H9 (cell line): Measurements from ENCODE around the gene TRAFD1. TPM values are rescaled to one million over a fixed set of nuclear protein-coding genes. Genes with fewer than 3 reads are reported as not detected.

Source experiments
- DNase-seq: peaks from one replicate; pipeline ENCODE4 v3.0.0-alpha.2; 2017
- H2AFZ ChIP-seq: one replicate; pipeline ENCODE4 v1.6.1; 2013; ENCODE audit warnings: mild to moderate bottlenecking, low read length, control low read depth, moderate library complexity
- H2AK5ac ChIP-seq: 2 replicates; pipeline ENCODE4 v1.6.1; 2013; ENCODE audit warnings: low read length, control low read depth, mixed read lengths; ENCODE audit not compliant: insufficient read length
- H2BK120ac ChIP-seq: one replicate; pipeline ENCODE4 v1.6.1; 2013; ENCODE audit warnings: low read depth, mild to moderate bottlenecking, low read length, control low read depth, inconsistent platforms; ENCODE audit not compliant: poor library complexity, severe bottlenecking
- H2BK12ac ChIP-seq: 2 replicates; pipeline ENCODE4 v1.6.1; 2013; ENCODE audit warnings: low read length, control low read depth, mixed read lengths, low read depth; ENCODE audit not compliant: insufficient read length
- H2BK15ac ChIP-seq: 2 replicates; pipeline ENCODE4 v1.6.1; 2013; ENCODE audit warnings: low read depth, low read length, control low read depth
- H2BK20ac ChIP-seq: one replicate; pipeline ENCODE4 v1.6.1; 2013; ENCODE audit warnings: low read depth, mild to moderate bottlenecking, low read length, control low read depth, inconsistent platforms; ENCODE audit not compliant: poor library complexity, severe bottlenecking
- H2BK5ac ChIP-seq: 2 replicates; pipeline ENCODE4 v1.6.1; 2013; ENCODE audit warnings: low read length, control low read depth, mixed read lengths; ENCODE audit not compliant: insufficient read length
- H3K14ac ChIP-seq: 2 replicates; pipeline ENCODE4 v1.6.1; 2013; ENCODE audit warnings: low read length, control low read depth; ENCODE audit not compliant: insufficient read depth
- H3K18ac ChIP-seq: 2 replicates; pipeline ENCODE4 v1.6.1; 2013; ENCODE audit warnings: low read depth, mild to moderate bottlenecking, mixed read lengths, low read length, control low read depth; ENCODE audit not compliant: insufficient read length
- H3K23ac ChIP-seq: 2 replicates; pipeline ENCODE4 v1.6.1; 2013; ENCODE audit warnings: low read length, control low read depth, mixed read lengths, low read depth; ENCODE audit not compliant: insufficient read length
- H3K23me2 ChIP-seq: 2 replicates; pipeline ENCODE4 v1.6.1; 2013; ENCODE audit warnings: low read depth, mild to moderate bottlenecking, mixed read lengths, low read length, control low read depth; ENCODE audit not compliant: insufficient read length, poor library complexity, severe bottlenecking
- H3K27ac ChIP-seq: 2 replicates; pipeline ENCODE4 v1.5.1; 2013; ENCODE audit warnings: low read length, control low read depth, mixed read lengths, low read depth; ENCODE audit not compliant: insufficient read length
- H3K27me3 ChIP-seq: 2 replicates; pipeline ENCODE4 v1.6.1; 2013; ENCODE audit warnings: low read length, control low read depth, inconsistent platforms; ENCODE audit not compliant: insufficient read depth
- H3K4ac ChIP-seq: 2 replicates; pipeline ENCODE4 v1.6.1; 2013; ENCODE audit warnings: low read depth, mild to moderate bottlenecking, control low read depth, inconsistent platforms, low read length, moderate library complexity
- H3K4me1 ChIP-seq: 2 replicates; pipeline ENCODE4 v1.6.1; 2013; ENCODE audit warnings: low read length, control low read depth, inconsistent platforms; ENCODE audit not compliant: insufficient read depth
- H3K4me2 ChIP-seq: 2 replicates; pipeline ENCODE4 v1.6.1; 2013; ENCODE audit warnings: low read length, control low read depth, mixed read lengths; ENCODE audit not compliant: insufficient read length, insufficient read depth
- H3K56ac ChIP-seq: 2 replicates; pipeline ENCODE4 v1.6.1; 2013; ENCODE audit warnings: low read depth, mild to moderate bottlenecking, mixed read lengths, low read length, control low read depth; ENCODE audit not compliant: insufficient read length
- H3K79me1 ChIP-seq: 2 replicates; pipeline ENCODE4 v1.6.1; 2013; ENCODE audit warnings: low read depth, mild to moderate bottlenecking, moderate library complexity, low read length, control low read depth, inconsistent platforms; ENCODE audit not compliant: insufficient read depth, poor library complexity, severe bottlenecking
- H3K79me2 ChIP-seq: 2 replicates; pipeline ENCODE4 v1.6.1; 2013; ENCODE audit warnings: low read length, control low read depth, inconsistent platforms; ENCODE audit not compliant: insufficient read depth
- H3K9ac ChIP-seq: 2 replicates; pipeline ENCODE4 v1.6.1; 2013; ENCODE audit warnings: low read length, control low read depth, mixed read lengths; ENCODE audit not compliant: insufficient read length; ENCODE audit errors: extremely low read depth
- H3K9me3 ChIP-seq: one replicate; pipeline ENCODE4 v1.6.1; 2013; ENCODE audit warnings: low read depth, low read length, inconsistent platforms; ENCODE audit not compliant: control insufficient read depth
- H3T11ph ChIP-seq: one replicate; pipeline ENCODE4 v1.6.1; 2013; ENCODE audit warnings: mild to moderate bottlenecking, low read length, control low read depth, inconsistent platforms
- H4K20me1 ChIP-seq: one replicate; pipeline ENCODE4 v1.6.1; 2013; ENCODE audit not compliant: control insufficient read depth, insufficient read length, insufficient read depth
- H4K5ac ChIP-seq: 2 replicates; pipeline ENCODE4 v1.6.1; 2013; ENCODE audit warnings: low read depth, mild to moderate bottlenecking, mixed read lengths, low read length, control low read depth; ENCODE audit not compliant: insufficient read length
- H4K8ac ChIP-seq: replicated peaks from 2 replicates; pipeline ENCODE4 v1.6.1; 2013; ENCODE audit warnings: low read length, control low read depth, mixed read lengths, low read depth; ENCODE audit not compliant: insufficient read length
- H4K91ac ChIP-seq: 2 replicates; pipeline ENCODE4 v1.6.1; 2013; ENCODE audit warnings: low read depth, mild to moderate bottlenecking, moderate library complexity, mixed read lengths, low read length, control low read depth; ENCODE audit not compliant: insufficient read length
- H3K27ac Mint-ChIP-seq, 3 experiments: 2 replicates in 2 of 3; 3 replicates in 1 of 3; pipeline ENCODE4 v1.8.0; 2020 to 2021; ENCODE audit warnings: mixed read lengths in 3 of 3, mild to moderate bottlenecking in 1 of 3, moderate library complexity in 1 of 3
- H3K27me3 Mint-ChIP-seq: 2 replicates; pipeline ENCODE4 v1.8.0; 2021; ENCODE audit warnings: low read depth, mild to moderate bottlenecking, moderate library complexity, mixed read lengths
- H3K36me3 Mint-ChIP-seq, 3 experiments: 2 replicates in 2 of 3; 3 replicates in 1 of 3; pipeline ENCODE4 v1.8.0; 2020 to 2021; ENCODE audit warnings: low read depth in 3 of 3, mixed read lengths in 3 of 3; ENCODE audit not compliant: insufficient read depth in 1 of 3
- H3K4me1 Mint-ChIP-seq, 2 experiments: 2 replicates each; pipeline ENCODE4 v1.8.0; 2020; ENCODE audit warnings: mixed read lengths in 2 of 2
- H3K4me3 Mint-ChIP-seq, 2 experiments: 2 replicates in 1 of 2; 3 replicates in 1 of 2; pipeline ENCODE4 v1.8.0; 2020 to 2021; ENCODE audit warnings: mild to moderate bottlenecking in 2 of 2, mixed read lengths in 2 of 2, moderate library complexity in 1 of 2
- H3K9me3 Mint-ChIP-seq, 2 experiments: 2 replicates in 1 of 2; 3 replicates in 1 of 2; pipeline ENCODE4 v1.8.0; 2020; ENCODE audit warnings: mild to moderate bottlenecking in 2 of 2, mixed read lengths in 2 of 2, moderate library complexity in 1 of 2
- WGBS: extraction: QIAGEN DNeasy Blood & Tissue Kit; methylation state at CpG from one replicate; pipeline ENCODE4 v1.1.7; 2013; ENCODE audit warnings: missing lambda C conversion rate, low lambda C conversion rate, mixed read lengths; ENCODE audit not compliant: insufficient read length; ENCODE audit errors: extremely low coverage; 5-methylcytosine and 5-hydroxymethylcytosine counted together
- total RNA-seq: library from RNA; stranded (reverse); gene quantifications from 2 replicates; pipeline ENCODE4 v1.2.1, GENCODE V29; 2021
- TF ChIP-seq, protein P1 (sequence below): fragments of 200-600 bp; sonication (generic); conservative IDR thresholded peaks from 3 replicates; pipeline ENCODE4 v1.8.0; 2021; ENCODE audit warnings: antibody characterized with exemption, mild to moderate bottlenecking

TRAFD1 gene
- total RNA-seq, 1 experiment from 2014 or later: 32.0 TPM

DNA sequence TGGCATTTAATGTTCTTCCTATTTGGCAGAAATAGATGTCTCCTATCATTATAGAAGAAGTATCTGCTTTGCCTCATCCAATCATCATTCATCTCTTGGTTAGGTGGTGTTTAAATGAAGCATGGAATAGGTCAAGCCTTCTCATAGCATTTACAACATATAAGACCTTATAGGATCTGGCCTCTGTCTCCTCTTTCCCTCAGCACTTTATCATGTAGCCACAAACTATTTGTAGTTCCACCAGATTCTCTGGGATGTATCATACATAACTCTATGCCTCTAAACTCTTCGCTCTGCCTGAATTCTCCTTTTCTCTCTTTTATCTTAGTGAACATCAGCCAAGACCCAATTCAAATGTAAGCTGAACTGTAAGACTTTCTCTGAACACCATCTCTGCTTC lies 37.5 kb upstream of the TRAFD1 start:
- Histone ChIP-seq H3K27ac (peak overlapping the region; percentile 36), H4K20me1 (no peaks in the 10 kb centered on the region), H3K14ac (no peak overlapping the region), H3K4me2 (no peak overlapping the region), H3K79me1 (peaks cover 3% of the 10 kb centered on the region), H4K91ac (no peak overlapping the region), H2AFZ (no peak overlapping the region), H3K79me2 (no peaks in the 10 kb centered on the region; the same call in 1 of the 2 replicates), H4K8ac (no peak overlapping the region), H3K56ac (no peak overlapping the region), H3K4me1 (no peaks in the 10 kb centered on the region), H2BK5ac (no peak overlapping the region), H3K9me3 (no peaks in the 10 kb centered on the region), H2BK20ac (no peak overlapping the region), H3K4ac (no peak overlapping the region), H2BK15ac (no peak overlapping the region), H4K5ac (no peak overlapping the region), H3K23ac (no peak overlapping the region), H3K23me2 (no peaks in the 10 kb centered on the region), H3K27me3 (no peaks in the 10 kb centered on the region), H2BK120ac (no peak overlapping the region), H3K9ac (no peak overlapping the region), H3T11ph (no peak overlapping the region), H2AK5ac (no peak overlapping the region), H2BK12ac (no peak overlapping the region), H3K18ac (no peak overlapping the region)
- H3K36me3 Mint-ChIP-seq: peaks cover 34 to 69% (median 43%) of the 10 kb centered on the region in 3 experiments; a peak in 6 of 7 replicates
- H3K4me3 Mint-ChIP-seq: no peak overlapping the region
- H3K27me3 Mint-ChIP-seq: no peaks in the 10 kb centered on the region
- TF ChIP-seq, protein P1, sequence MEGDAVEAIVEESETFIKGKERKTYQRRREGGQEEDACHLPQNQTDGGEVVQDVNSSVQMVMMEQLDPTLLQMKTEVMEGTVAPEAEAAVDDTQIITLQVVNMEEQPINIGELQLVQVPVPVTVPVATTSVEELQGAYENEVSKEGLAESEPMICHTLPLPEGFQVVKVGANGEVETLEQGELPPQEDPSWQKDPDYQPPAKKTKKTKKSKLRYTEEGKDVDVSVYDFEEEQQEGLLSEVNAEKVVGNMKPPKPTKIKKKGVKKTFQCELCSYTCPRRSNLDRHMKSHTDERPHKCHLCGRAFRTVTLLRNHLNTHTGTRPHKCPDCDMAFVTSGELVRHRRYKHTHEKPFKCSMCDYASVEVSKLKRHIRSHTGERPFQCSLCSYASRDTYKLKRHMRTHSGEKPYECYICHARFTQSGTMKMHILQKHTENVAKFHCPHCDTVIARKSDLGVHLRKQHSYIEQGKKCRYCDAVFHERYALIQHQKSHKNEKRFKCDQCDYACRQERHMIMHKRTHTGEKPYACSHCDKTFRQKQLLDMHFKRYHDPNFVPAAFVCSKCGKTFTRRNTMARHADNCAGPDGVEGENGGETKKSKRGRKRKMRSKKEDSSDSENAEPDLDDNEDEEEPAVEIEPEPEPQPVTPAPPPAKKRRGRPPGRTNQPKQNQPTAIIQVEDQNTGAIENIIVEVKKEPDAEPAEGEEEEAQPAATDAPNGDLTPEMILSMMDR: no peak
- peak overlapping the region in 2 of 3 experiments; percentile 4 to 65; a peak in 2 of 7 replicates for H3K27ac Mint-ChIP-seq
- no peak for DNase-seq
- no peaks in the 10 kb centered on the region for H3K9me3 Mint-ChIP-seq
- peaks cover 9 to 14% of the 10 kb centered on the region in 2 experiments for H3K4me1 Mint-ChIP-seq
- WGBS: no CpG with 5 or more reads among the region's 1 CpG
